Measurements from ENCODE around the gene STK16.
"Not testable (repeated sequence)": the region's sequence is repeated elsewhere in the genome, so short reads cannot be mapped to it uniquely, and the experiment has no call there.

DNA sequence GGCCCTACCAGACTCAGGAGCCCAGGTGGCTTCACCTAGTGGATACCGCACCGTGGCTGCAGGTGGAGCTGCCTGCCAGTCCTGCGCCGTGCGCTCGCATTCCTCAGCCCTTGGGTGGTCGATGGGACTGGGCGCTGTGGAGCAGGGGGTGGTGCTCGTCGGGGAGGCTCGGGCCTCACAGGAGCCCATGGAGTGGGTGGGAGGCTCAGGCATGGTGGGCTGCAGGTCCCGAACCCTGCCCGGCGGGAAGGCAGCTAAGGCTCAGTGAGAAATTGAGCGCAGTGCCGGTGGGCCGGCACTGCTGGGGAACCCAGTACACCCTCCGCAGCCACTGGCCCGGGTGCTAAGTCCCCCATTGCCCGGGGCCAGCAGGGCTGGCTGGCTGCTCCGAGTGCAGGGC, 43.9 kb upstream of the STK16 start:
- TF ChIP-seq POLR2A (IDR thresholded peaks at IDR 0.05; ENCODE audit: low read length); GATA1 (IDR thresholded peaks at IDR 0.05; ENCODE audit: low read depth, low read length): not testable (repeated sequence)

Measured in erythroblast (primary cell).